Neural cell (in vitro differentiated cells): ENCODE data around the gene CH25H. TPM values are rescaled to one million over a fixed set of nuclear protein-coding genes. Genes with fewer than 3 reads are reported as not detected.

Experiments used
- H2AFZ ChIP-seq: fragments of 200-600, 300-800 bp; sonication (generic), shearing (Covaris generic); 2 replicates; pipeline ENCODE4 v1.6.0; 2014; ENCODE audit warnings: low read depth, mild to moderate bottlenecking, antibody characterized with exemption, low read length, moderate library complexity
- H3F3A ChIP-seq: fragments of 200-600 bp; shearing (Covaris generic); 2 replicates; pipeline ENCODE4 v1.6.1; 2016; ENCODE audit warnings: mild to moderate bottlenecking, moderate library complexity, mixed read lengths, antibody characterized with exemption, low read length; ENCODE audit not compliant: insufficient read depth, poor library complexity, severe bottlenecking
- H3K27ac ChIP-seq: fragments of 200-600, 300-800 bp; sonication (generic), shearing (Covaris generic); 2 replicates; pipeline ENCODE4 v1.5.1; 2014; ENCODE audit warnings: mild to moderate bottlenecking, low read length, moderate library complexity
- H3K27me3 ChIP-seq: fragments of 300-800, 200-600 bp; sonication (generic), shearing (Covaris generic); 2 replicates; pipeline ENCODE4 v1.6.0; 2014; ENCODE audit warnings: mild to moderate bottlenecking, low read depth, low read length, moderate library complexity; ENCODE audit not compliant: insufficient read depth
- H3K36me3 ChIP-seq: fragments of 300-800, 200-600 bp; sonication (generic), shearing (Covaris generic); 2 replicates; pipeline ENCODE4 v1.5.1; 2014; ENCODE audit warnings: mild to moderate bottlenecking, antibody characterized with exemption, low read length, moderate library complexity; ENCODE audit not compliant: insufficient read depth
- H3K4me2 ChIP-seq: fragments of 300-800, 200-600 bp; sonication (generic), shearing (Covaris generic); 2 replicates; pipeline ENCODE4 v1.6.0; 2014; ENCODE audit warnings: mild to moderate bottlenecking, low read length
- H3K4me3 ChIP-seq: fragments of 300-800, 200-600 bp; sonication (generic), shearing (Covaris generic); 2 replicates; pipeline ENCODE4 v1.5.1; 2014; ENCODE audit warnings: mild to moderate bottlenecking, low read length, moderate library complexity
- H3K79me2 ChIP-seq: fragments of 200-600 bp; shearing (Covaris generic); replicated peaks from 2 replicates; pipeline ENCODE4 v1.6.0; 2014; ENCODE audit warnings: mild to moderate bottlenecking, low read length, moderate library complexity; ENCODE audit not compliant: insufficient read depth
- H3K9ac ChIP-seq: fragments of 300-800, 200-600 bp; sonication (generic), shearing (Covaris generic); 2 replicates; pipeline ENCODE4 v1.6.1; 2016; ENCODE audit warnings: mild to moderate bottlenecking, low read length, mixed read lengths
- H3K9me2 ChIP-seq: fragments of 200-600 bp; shearing (Covaris generic); 2 replicates; pipeline ENCODE4 v1.6.1; 2016; ENCODE audit warnings: mild to moderate bottlenecking, low read length, mixed read lengths; ENCODE audit not compliant: insufficient read depth
- H3K9me3 ChIP-seq: fragments of 200-600, 300-800 bp; sonication (generic), shearing (Covaris generic); 2 replicates; pipeline ENCODE4 v1.6.1; 2016; ENCODE audit warnings: mild to moderate bottlenecking, mixed run types, low read length, moderate library complexity, mixed read lengths
- H4K20me1 ChIP-seq: fragments of 200-600 bp; shearing (Covaris generic); 2 replicates; pipeline ENCODE4 v1.6.1; 2016; ENCODE audit warnings: mild to moderate bottlenecking, mixed run types; ENCODE audit not compliant: insufficient read depth
- CTCF ChIP-seq: fragments of 450-650 bp; IDR thresholded peaks from 2 replicates; pipeline ENCODE4 v1.5.1; 2014; ENCODE audit warnings: antibody characterized with exemption, mild to moderate bottlenecking, moderate library complexity; ENCODE audit not compliant: poor library complexity, severe bottlenecking
- EP300 ChIP-seq: fragments of 450-650 bp; conservative IDR thresholded peaks from 2 replicates; pipeline ENCODE4 v1.6.1; 2014; ENCODE audit warnings: antibody characterized with exemption, mild to moderate bottlenecking, moderate library complexity; ENCODE audit not compliant: poor library complexity, severe bottlenecking
- EZH2 ChIP-seq: fragments of 200-600, 300-800 bp; shearing (Covaris generic), sonication (generic); IDR thresholded peaks from 2 replicates; pipeline ENCODE4 v1.6.1; 2014; ENCODE audit warnings: antibody characterized with exemption, low read length, borderline replicate concordance, mild to moderate bottlenecking; ENCODE audit not compliant: insufficient read depth, poor library complexity, severe bottlenecking
- MXI1 ChIP-seq: fragments of 450-650 bp; conservative IDR thresholded peaks from 2 replicates; pipeline ENCODE4 v1.6.1; 2014; ENCODE audit warnings: antibody characterized with exemption, mild to moderate bottlenecking; ENCODE audit not compliant: poor library complexity, severe bottlenecking
- POLR2AphosphoS5 ChIP-seq: IDR thresholded peaks from 2 replicates; pipeline ENCODE4 v1.6.1; 2012
- RAD21 ChIP-seq: fragments of 450-650 bp; conservative IDR thresholded peaks from 2 replicates; pipeline ENCODE4 v1.6.1; 2014; ENCODE audit warnings: antibody characterized with exemption, mild to moderate bottlenecking, moderate library complexity
- REST ChIP-seq: IDR thresholded peaks from 2 replicates; pipeline ENCODE4 v1.6.1; 2012; ENCODE audit warnings: borderline replicate concordance
- SMC3 ChIP-seq: fragments of 450-650 bp; conservative IDR thresholded peaks from 2 replicates; pipeline ENCODE4 v1.6.1; 2014; ENCODE audit warnings: antibody characterized with exemption, mild to moderate bottlenecking, moderate library complexity; ENCODE audit not compliant: poor library complexity
- TAF1 ChIP-seq: IDR thresholded peaks from 2 replicates; pipeline ENCODE4 v1.6.1; 2012; ENCODE audit warnings: low read depth
- polyA plus RNA-seq: library from polyadenylated mRNA; depleted of rRNA; stranded (reverse); fragments of >200 nt; gene quantifications from 2 replicates; pipeline ENCODE4 v1.2.3, GENCODE V29; 2014

The CH25H gene
- polyA plus RNA-seq, 1 donor from 2014 or later: 0.22 TPM

- Histone ChIP-seq H4K20me1 (no peaks in the 10 kb centered on the region), H3K27ac (no peak overlapping the region), H3K9me2 (no peaks in the 10 kb centered on the region), H3K36me3 (no peaks in the 10 kb centered on the region), H3K79me2 (no peaks in the 10 kb centered on the region), H2AFZ (no peak overlapping the region), H3K27me3 (peaks cover 63% of the 10 kb centered on the region), H3K4me3 (no peak overlapping the region), H3K9ac (no peak overlapping the region), H3K4me2 (no peak overlapping the region), H3F3A (no peaks in the 10 kb centered on the region), H3K9me3 (no peaks in the 10 kb centered on the region)
- TF ChIP-seq RAD21 (no peak), MXI1 (no peak), CTCF (no peak), POLR2AphosphoS5 (no peak), EP300 (no peak), EZH2 (no peak), TAF1 (no peak), REST (no peak), SMC3 (no peak)
These were observed 2.4 kb downstream of the CH25H start for GRCh38 chr10:89204621-89205185.

GRCh38 chr10:89203237-89203636, 3.9 kb downstream of the CH25H start:
- no peaks in the 10 kb centered on the region for H3K36me3 ChIP-seq
- H3K27ac ChIP-seq: no peak overlapping the region
- no peaks in the 10 kb centered on the region for H3K79me2 ChIP-seq
- no peak overlapping the region for H3K4me3 ChIP-seq
- TF ChIP-seq EP300: no peak
- TF ChIP-seq CTCF: no peak
- TF ChIP-seq SMC3: no peak
- no peak for TF ChIP-seq TAF1
- no peak for TF ChIP-seq EZH2
- TF ChIP-seq POLR2AphosphoS5: no peak
- TF ChIP-seq REST: no peak
- no peak for TF ChIP-seq MXI1
- no peak for TF ChIP-seq RAD21
- H3F3A ChIP-seq: no peaks in the 10 kb centered on the region
- H3K4me2 ChIP-seq: no peak overlapping the region
- no peaks in the 10 kb centered on the region for H3K9me2 ChIP-seq
- H3K9me3 ChIP-seq: no peaks in the 10 kb centered on the region
- peaks cover 49% of the 10 kb centered on the region for H3K27me3 ChIP-seq
- H2AFZ ChIP-seq: no peak overlapping the region
- no peaks in the 10 kb centered on the region for H4K20me1 ChIP-seq
- no peak overlapping the region for H3K9ac ChIP-seq
